Vagina (tissue), 2 donors: ENCODE measurements around the gene SS18L1. TPM values are rescaled to one million over a fixed set of nuclear protein-coding genes. Genes with fewer than 3 reads are reported as not detected.

ENCODE experiments used
- DNase-seq, 2 donors: peaks; one replicate each; pipeline ENCODE4 v3.0.0-alpha.2; 2017; ENCODE audit errors: extremely low spot score in 2 of 2
- H3K27ac ChIP-seq: fragments of 200-600 bp; sonication (generic); one replicate; pipeline ENCODE4 v1.5.1; 2019
- H3K27me3 ChIP-seq: fragments of 200-600 bp; sonication (generic); one replicate; pipeline ENCODE4 v1.5.1; 2019
- H3K36me3 ChIP-seq, 2 donors: fragments of 200-600 bp; sonication (generic); one replicate each; pipeline ENCODE4 v1.5.1; 2017 to 2019
- H3K4me1 ChIP-seq: fragments of 200-600 bp; sonication (generic); one replicate; pipeline ENCODE4 v1.5.1; 2019
- H3K4me3 ChIP-seq, 2 donors: fragments of 200-600 bp; sonication (generic); 1 replicate in 1 of 2; 2 replicates in 1 of 2; pipeline ENCODE4 v1.5.1; 2016 to 2019
- H3K9me3 ChIP-seq: fragments of 200-600 bp; sonication (generic); one replicate; pipeline ENCODE4 v1.5.1; 2019
- POLR2A ChIP-seq, 2 donors: fragments of 450-650 bp; IDR thresholded peaks; one replicate each; pipeline ENCODE4 v1.6.1; 2017; ENCODE audit warnings: antibody characterized with exemption in 2 of 2, mild to moderate bottlenecking in 2 of 2, moderate library complexity in 2 of 2
- POLR2AphosphoS5 ChIP-seq, 2 donors: sonication (generic); formaldehyde crosslinking; IDR thresholded peaks; one replicate each; pipeline ENCODE4 v1.9.0; 2017; ENCODE audit warnings: antibody characterized with exemption in 2 of 2, mild to moderate bottlenecking in 2 of 2, low read depth in 1 of 2; ENCODE audit not compliant: insufficient read depth in 1 of 2
- intact Hi-C: fragments of 100-400 bp; cut with DNase I; formaldehyde crosslinking; loops from one replicate; pipeline ENCODE4 v1.15.1; 2023
- total RNA-seq: library from RNA; depleted of rRNA; stranded (reverse); fragments of >200 nt; gene quantifications from one replicate; pipeline ENCODE4 v1.2.3, GENCODE V29; 2016
- TF ChIP-seq, protein P1 (sequence below), 3 experiments: fragments of 450-650 bp in 2 of 3; fragments of 200-600 bp in 1 of 3; sonication (generic) in 1 of 3; IDR thresholded peaks; one replicate each; pipeline ENCODE4 v1.5.1; 2017 to 2019; ENCODE audit warnings: antibody characterized with exemption in 3 of 3, mild to moderate bottlenecking in 2 of 3, moderate library complexity in 2 of 3

SS18L1 gene
- total RNA-seq, 1 donor from 2014 or later, result 25.3 TPM

DNA sequence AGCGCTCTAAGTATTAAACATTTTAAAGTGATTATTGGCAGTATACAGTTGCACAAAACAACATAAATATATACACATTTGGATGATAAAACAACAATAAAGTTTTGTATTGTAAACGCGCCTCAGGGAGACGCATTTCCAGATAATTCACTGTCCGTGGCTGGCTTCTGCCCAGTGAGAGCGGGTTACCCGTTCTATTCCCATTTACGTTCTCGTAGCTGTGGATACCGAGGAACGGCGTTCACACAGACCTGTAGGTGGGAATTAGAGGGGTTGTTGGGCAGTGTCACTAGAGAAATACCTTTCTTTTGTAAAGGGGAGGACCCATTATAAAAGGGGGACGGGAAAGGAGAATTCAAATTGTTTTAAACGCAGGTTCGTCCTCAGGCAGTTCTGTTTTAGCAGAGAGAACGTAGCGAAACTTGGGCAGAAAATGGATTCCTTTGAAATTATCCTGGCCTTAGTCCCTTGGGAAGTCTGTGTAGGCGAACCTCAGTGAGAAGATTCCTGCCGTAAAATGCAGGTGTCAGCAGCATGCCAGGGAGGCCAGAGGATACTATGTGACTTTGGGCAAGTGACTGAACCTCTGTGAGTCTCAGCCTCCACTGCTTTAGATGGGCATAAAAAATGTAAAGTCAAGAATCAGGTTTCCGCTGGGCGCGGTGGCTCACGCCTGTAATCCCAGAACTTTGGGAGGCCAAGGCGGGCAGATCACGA, 40.0 kb downstream of the SS18L1 start:
- peak overlapping the region; percentile 93 for H3K27ac ChIP-seq
- peaks cover 46% of the 10 kb centered on the region for H3K4me1 ChIP-seq
- no peaks in the 10 kb centered on the region for H3K9me3 ChIP-seq
- intact Hi-C loops, result no loop called here
- H3K4me3 ChIP-seq, result peak overlapping the region; percentile 95 to 100
- no peaks in the 10 kb centered on the region for H3K27me3 ChIP-seq
- TF ChIP-seq, protein P1, sequence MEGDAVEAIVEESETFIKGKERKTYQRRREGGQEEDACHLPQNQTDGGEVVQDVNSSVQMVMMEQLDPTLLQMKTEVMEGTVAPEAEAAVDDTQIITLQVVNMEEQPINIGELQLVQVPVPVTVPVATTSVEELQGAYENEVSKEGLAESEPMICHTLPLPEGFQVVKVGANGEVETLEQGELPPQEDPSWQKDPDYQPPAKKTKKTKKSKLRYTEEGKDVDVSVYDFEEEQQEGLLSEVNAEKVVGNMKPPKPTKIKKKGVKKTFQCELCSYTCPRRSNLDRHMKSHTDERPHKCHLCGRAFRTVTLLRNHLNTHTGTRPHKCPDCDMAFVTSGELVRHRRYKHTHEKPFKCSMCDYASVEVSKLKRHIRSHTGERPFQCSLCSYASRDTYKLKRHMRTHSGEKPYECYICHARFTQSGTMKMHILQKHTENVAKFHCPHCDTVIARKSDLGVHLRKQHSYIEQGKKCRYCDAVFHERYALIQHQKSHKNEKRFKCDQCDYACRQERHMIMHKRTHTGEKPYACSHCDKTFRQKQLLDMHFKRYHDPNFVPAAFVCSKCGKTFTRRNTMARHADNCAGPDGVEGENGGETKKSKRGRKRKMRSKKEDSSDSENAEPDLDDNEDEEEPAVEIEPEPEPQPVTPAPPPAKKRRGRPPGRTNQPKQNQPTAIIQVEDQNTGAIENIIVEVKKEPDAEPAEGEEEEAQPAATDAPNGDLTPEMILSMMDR (IDR thresholded peaks at IDR 0.05), result no peak
- TF ChIP-seq POLR2A (IDR thresholded peaks at IDR 0.05) (no peak), POLR2AphosphoS5 (IDR thresholded peaks at IDR 0.05; ENCODE audit: insufficient read depth in 1 of 2, low read depth in 1 of 2) (no peak)
- H3K36me3 ChIP-seq, result no peaks in the 10 kb centered on the region
- no peak for DNase-seq

DNA sequence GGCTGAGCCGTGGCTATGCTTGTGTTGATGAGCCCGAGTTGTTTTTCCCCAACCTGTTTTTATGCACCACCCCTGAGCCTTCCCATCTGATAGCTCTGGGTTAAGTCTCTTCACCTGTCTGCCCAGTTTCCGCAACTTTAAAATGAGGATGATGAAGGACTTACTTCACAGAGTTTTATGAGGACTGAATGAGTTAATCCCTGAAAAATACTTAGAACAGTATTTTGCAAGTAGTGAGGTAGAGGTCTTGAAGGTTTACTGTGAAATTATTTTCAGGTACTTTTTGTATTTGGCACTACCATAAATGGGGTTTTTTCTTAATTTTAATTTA, 42.5 kb downstream of the SS18L1 start:
- no peak overlapping the region for H3K4me3 ChIP-seq
- intact Hi-C loops, result no loop called here
- peaks cover 46% of the 10 kb centered on the region for H3K4me1 ChIP-seq
- no peaks in the 10 kb centered on the region for H3K27me3 ChIP-seq
- TF ChIP-seq, protein P1 (IDR thresholded peaks at IDR 0.05), result no peak
- TF ChIP-seq POLR2AphosphoS5 (IDR thresholded peaks at IDR 0.05; ENCODE audit: insufficient read depth in 1 of 2, low read depth in 1 of 2) (no peak), POLR2A (IDR thresholded peaks at IDR 0.05) (no peak)
- peaks cover 0 to 15% of the 10 kb centered on the region in 2 donors for H3K36me3 ChIP-seq
- no peaks in the 10 kb centered on the region for H3K9me3 ChIP-seq
- H3K27ac ChIP-seq, result no peak overlapping the region
- DNase-seq, result no peak

DNA sequence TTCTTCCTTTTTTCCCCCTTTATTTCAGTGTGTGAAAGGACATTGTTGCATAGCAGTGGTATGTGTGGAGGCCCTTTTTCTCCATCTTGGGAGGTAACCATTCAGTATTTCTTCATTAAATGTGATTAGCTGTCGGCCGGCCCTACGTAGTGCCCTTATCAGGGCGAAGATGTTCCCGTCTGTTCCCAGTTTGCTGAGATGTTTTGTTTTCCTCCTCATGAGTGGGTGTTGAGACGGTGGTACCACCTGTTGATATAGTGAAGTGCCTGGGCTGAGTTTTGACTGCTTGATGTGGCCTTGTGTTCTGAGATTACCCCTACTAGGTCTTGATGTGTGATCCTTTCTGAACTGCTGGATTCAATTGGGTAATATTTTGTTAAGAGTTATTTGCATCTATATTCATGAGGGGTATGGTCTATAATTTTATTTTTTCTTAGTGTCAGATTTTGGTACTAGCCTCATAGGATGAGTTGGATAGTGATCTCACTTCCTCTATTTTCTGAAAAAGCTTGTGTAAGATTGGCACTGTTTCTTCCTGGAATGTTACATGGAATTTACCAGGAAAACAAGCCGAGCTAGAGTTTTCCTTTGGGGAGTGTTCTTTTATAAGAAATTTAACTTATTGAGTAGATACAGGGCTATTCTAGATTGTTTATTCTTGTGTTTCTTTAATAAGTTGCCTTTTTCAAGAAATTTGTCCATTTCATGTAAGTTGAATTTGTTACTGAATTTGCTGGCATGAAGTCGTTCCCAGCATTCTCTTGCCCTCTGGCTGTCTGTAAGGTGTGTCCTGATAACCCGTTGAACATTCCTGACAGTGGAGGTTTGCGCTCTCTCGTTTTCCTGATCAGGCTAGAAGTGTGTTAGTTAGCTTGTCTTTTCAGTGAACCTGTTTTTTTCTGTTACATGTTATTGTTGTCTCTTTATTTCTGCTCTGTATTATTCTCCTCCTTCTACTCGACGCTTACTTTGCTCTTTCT, 43.6 kb downstream of the SS18L1 start:
- intact Hi-C loops, result no loop called here
- no peaks in the 10 kb centered on the region for H3K27me3 ChIP-seq
- H3K9me3 ChIP-seq, result no peaks in the 10 kb centered on the region
- no peak for TF ChIP-seq POLR2A (IDR thresholded peaks at IDR 0.05)
- no peak for TF ChIP-seq POLR2AphosphoS5 (IDR thresholded peaks at IDR 0.05; ENCODE audit: insufficient read depth in 1 of 2, low read depth in 1 of 2)
- TF ChIP-seq, protein P1 (IDR thresholded peaks at IDR 0.05), result no peak
- no peak for DNase-seq
- H3K27ac ChIP-seq, result no peak overlapping the region
- H3K36me3 ChIP-seq, result peaks cover 0 to 15% of the 10 kb centered on the region in 2 donors
- peaks cover 42% of the 10 kb centered on the region for H3K4me1 ChIP-seq
- H3K4me3 ChIP-seq, result no peak overlapping the region

DNA sequence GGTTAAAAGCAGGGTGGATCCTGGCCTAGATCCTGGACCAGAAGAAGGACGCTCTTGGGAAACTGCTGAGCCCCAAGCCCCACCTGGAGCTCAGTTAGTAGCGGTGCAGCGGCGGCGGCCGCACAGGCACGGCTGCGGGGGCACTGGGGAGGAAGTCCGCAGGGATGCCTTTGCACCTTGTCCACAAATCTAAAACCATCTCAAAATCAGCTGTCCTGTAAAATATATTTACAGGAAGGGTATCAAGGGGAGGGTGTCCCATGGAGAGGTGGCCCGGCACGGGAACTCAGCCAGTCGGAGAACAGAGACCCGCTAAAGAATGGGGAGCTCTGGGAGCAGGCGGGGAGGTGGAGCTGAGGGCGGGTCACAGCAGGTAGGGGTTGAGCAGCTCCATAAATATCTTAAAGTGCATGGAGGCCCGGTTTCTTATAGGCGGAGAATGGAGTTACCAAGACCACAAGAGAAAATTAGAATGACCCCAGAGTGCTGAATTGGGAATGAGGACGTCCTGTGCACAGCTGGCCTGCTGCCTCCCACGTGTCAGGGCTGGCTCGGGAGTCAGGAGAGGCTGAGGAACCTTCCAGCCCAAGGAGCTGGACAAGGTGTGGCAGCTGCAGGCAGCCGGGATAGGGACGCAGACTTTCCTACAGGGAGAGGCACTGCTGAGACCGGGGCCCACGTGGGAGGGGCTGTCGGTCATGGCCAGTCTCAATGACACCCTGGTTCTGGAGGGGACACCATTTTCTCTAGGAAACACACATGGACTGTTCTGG, 47.3 kb downstream of the SS18L1 start:
- no peak for TF ChIP-seq POLR2AphosphoS5 (IDR thresholded peaks at IDR 0.05; ENCODE audit: insufficient read depth in 1 of 2, low read depth in 1 of 2)
- TF ChIP-seq, protein P1 (IDR thresholded peaks at IDR 0.05), result no peak
- no peak for TF ChIP-seq POLR2A (IDR thresholded peaks at IDR 0.05)
- intact Hi-C loops, result no loop called here
- Histone ChIP-seq H3K9me3 (no peaks in the 10 kb centered on the region), H3K4me1 (peaks cover 11% of the 10 kb centered on the region), H3K27ac (no peak overlapping the region), H3K27me3 (no peaks in the 10 kb centered on the region), H3K4me3 (no peak overlapping the region), H3K36me3 (peaks cover 0 to 15% of the 10 kb centered on the region in 2 donors)
- DNase-seq, result no peak
